T-cell (primary cell): ENCODE data around the gene ZBTB11. TPM values are rescaled to one million over a fixed set of nuclear protein-coding genes. Genes with fewer than 3 reads are reported as not detected.

Source experiments
- ATAC-seq, 4 experiments: fragments of 200-7000 bp in 3 of 4; fragments of 150-1000 bp in 1 of 4; cut with Tn5 transposase; replicated peaks in 1 of 4; 1 replicate in 3 of 4; 2 replicates in 1 of 4; pipeline ENCODE4 v1.10.0; 2021; ENCODE audit warnings: moderate library complexity in 3 of 4, mild to moderate bottlenecking in 2 of 4, moderate number of reproducible peaks in 1 of 4
- CTCF ChIA-PET, 2 donors: fragments of 300-600 bp; sonication (Branson Sonifier 250); formaldehyde crosslinking; loops; one replicate each; lab custom pipeline; 2022; ENCODE audit warnings: antibody characterized with exemption in 2 of 2; lab: Charles Lee
- POLR2A ChIA-PET, 2 donors: fragments of 300-600 bp; sonication (Branson Sonifier 250); formaldehyde crosslinking; loops; one replicate each; lab custom pipeline; 2022; ENCODE audit warnings: antibody characterized with exemption in 2 of 2; lab: Charles Lee
- DNase-seq, 35 experiments: peaks; one replicate each; pipeline versions ENCODE4 v3.0.0 to v3.0.0-alpha.2; 2013 to 2023
- H3K27ac ChIP-seq: one replicate; pipeline ENCODE4 v1.5.1; 2013; ENCODE audit warnings: low read length
- H3K27me3 ChIP-seq, 2 experiments: replicated peaks in 1 of 2; 1 replicate in 1 of 2; 2 replicates in 1 of 2; pipeline versions ENCODE4 v1.6.1 to v1.7.0; 2013; ENCODE audit warnings: low read length in 1 of 2, mixed read lengths in 1 of 2; ENCODE audit not compliant: control insufficient read depth in 2 of 2, insufficient read depth in 2 of 2; ENCODE audit errors: extremely low read depth in 1 of 2
- H3K36me3 ChIP-seq, 2 donors: 1 replicate in 1 of 2; 2 replicates in 1 of 2; pipeline versions ENCODE4 v1.6.1 to v1.7.0; 2013; ENCODE audit warnings: low read length in 1 of 2; ENCODE audit not compliant: control insufficient read depth in 2 of 2, insufficient read depth in 1 of 2; ENCODE audit errors: extremely low read depth in 1 of 2
- H3K4me1 ChIP-seq, 2 experiments: 1 replicate in 1 of 2; 2 replicates in 1 of 2; pipeline versions ENCODE4 v1.6.1 to v1.7.0; 2013; ENCODE audit warnings: low read length in 2 of 2, mixed read lengths in 1 of 2; ENCODE audit not compliant: insufficient read depth in 2 of 2, control insufficient read depth in 1 of 2; ENCODE audit errors: extremely low read depth in 1 of 2
- H3K4me3 ChIP-seq, 2 donors: 1 replicate in 1 of 2; 2 replicates in 1 of 2; pipeline versions ENCODE4 v1.5.1 to v1.7.0; 2013; ENCODE audit warnings: mild to moderate bottlenecking in 2 of 2, low read length in 1 of 2, moderate library complexity in 1 of 2; ENCODE audit not compliant: control insufficient read depth in 1 of 2; ENCODE audit errors: extremely low read depth in 1 of 2
- H3K9me3 ChIP-seq: 2 replicates; pipeline ENCODE4 v1.7.0; 2013
- H3K27ac Mint-ChIP-seq, 2 donors: one replicate each; pipeline ENCODE4 v1.8.0; 2020 to 2021; ENCODE audit warnings: mild to moderate bottlenecking in 2 of 2, mixed read lengths in 2 of 2
- H3K27me3 Mint-ChIP-seq, 2 donors: one replicate each; pipeline ENCODE4 v1.8.0; 2021 to 2022; ENCODE audit warnings: mixed read lengths in 2 of 2
- H3K36me3 Mint-ChIP-seq: one replicate; pipeline ENCODE4 v1.8.0; 2021; ENCODE audit warnings: mixed read lengths
- H3K4me1 Mint-ChIP-seq, 3 donors: one replicate each; pipeline ENCODE4 v1.8.0; 2020 to 2022; ENCODE audit warnings: mixed read lengths in 3 of 3, mild to moderate bottlenecking in 1 of 3
- H3K4me3 Mint-ChIP-seq, 3 donors: one replicate each; pipeline ENCODE4 v1.8.0; 2020 to 2022; ENCODE audit warnings: mild to moderate bottlenecking in 3 of 3, mixed read lengths in 3 of 3, moderate library complexity in 3 of 3
- H3K9me3 Mint-ChIP-seq, 3 donors: one replicate each; pipeline ENCODE4 v1.8.0; 2020 to 2022; ENCODE audit warnings: mixed read lengths in 3 of 3
- WGBS: methylation state at CpG from one replicate; pipeline ENCODE4 v1.1.5; 2013; ENCODE audit warnings: missing lambda C conversion rate; ENCODE audit not compliant: insufficient coverage; 5-methylcytosine and 5-hydroxymethylcytosine counted together
- total RNA-seq, 35 experiments: library from RNA in 6 of 35; stranded (reverse) in 6 of 35; fragments of 120-200 nt in 1 of 35; gene quantifications; one replicate each; pipeline versions ENCODE4 v1.2.1 to v1.2.4 and lab custom pipeline; 2013 to 2026

ZBTB11 gene
- total RNA-seq, 5 donors from 2014 or later (not counting 1 experiment from before 2014, with no cell fraction given) = 38.7 to 61.4 (median 45.6) TPM

DNA sequence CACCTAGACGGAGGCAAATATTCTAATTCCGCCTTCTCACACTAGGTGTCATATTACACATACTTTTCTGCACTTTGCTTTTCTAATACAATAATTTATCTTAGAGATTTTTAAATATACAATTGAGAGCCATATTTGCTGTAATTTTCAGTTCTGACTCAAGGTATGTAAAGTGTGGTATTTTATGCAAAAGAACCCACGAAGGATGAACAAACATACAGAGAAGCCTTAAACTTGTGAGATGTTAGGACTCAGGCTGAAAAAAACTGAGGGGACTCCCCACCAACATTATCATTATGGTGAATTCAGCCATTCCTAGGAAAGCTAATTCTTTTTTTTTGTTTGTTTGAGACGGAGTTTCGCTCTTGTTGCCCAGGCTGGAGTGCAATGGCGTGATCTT, 9.6 kb downstream of the ZBTB11 start:
- Mint-ChIP-seq H3K36me3 (peaks cover 51% of the 10 kb centered on the region), H3K27ac (no peak overlapping the region), H3K4me1 (peaks cover 10 to 20% (median 13%) of the 10 kb centered on the region in 3 donors), H3K9me3 (no peaks in the 10 kb centered on the region), H3K4me3 (no peak overlapping the region), H3K27me3 (no peaks in the 10 kb centered on the region)
- Histone ChIP-seq H3K36me3 (peaks cover 8 to 79% of the 10 kb centered on the region in 2 donors), H3K27ac (no peak overlapping the region), H3K4me3 (no peak overlapping the region), H3K9me3 (no peaks in the 10 kb centered on the region), H3K27me3 (no peaks in the 10 kb centered on the region), H3K4me1 (no peaks in the 10 kb centered on the region)
- POLR2A ChIA-PET = interaction anchor here (0.6 to 0.7 kb wide), 4 partner anchors 19 to 727 kb away, joined by 3 read pairs; partner anchors contain the start of gene RPL24 (in 1 of the 2)
- CTCF ChIA-PET = no interaction called here
- WGBS = no CpG with 5 or more reads among the region's 6 CpGs
- no peak for ATAC-seq
- DNase-seq = no peak

DNA sequence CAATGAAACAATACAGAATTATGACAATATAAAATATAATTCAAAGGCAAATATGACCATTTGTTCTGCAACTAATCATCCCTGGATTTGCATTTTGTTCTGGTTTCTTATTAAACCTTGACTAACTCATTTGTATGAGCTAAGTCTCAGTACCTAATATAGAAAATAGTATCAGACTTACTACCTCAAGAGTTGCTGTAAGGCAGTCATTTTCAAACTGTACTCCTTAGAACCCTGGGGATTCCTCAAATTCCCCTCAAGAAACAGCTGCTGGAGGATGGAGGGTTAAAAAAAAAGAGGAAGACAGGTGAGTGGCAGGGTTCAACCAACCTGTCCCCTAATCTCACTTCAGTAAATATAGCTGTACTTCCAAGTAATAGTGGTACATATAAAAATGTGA, 11.1 kb downstream of the ZBTB11 start:
- Mint-ChIP-seq H3K36me3 (peaks cover 47% of the 10 kb centered on the region), H3K27me3 (no peaks in the 10 kb centered on the region), H3K9me3 (no peaks in the 10 kb centered on the region), H3K4me3 (no peak overlapping the region), H3K27ac (no peak overlapping the region), H3K4me1 (peaks cover 2 to 8% (median 3%) of the 10 kb centered on the region in 3 donors)
- ATAC-seq (no peak), DNase-seq (no peak)
- no peak overlapping the region for H3K27ac ChIP-seq
- H3K4me1 ChIP-seq = no peaks in the 10 kb centered on the region
- no peaks in the 10 kb centered on the region for H3K27me3 ChIP-seq
- no peak overlapping the region for H3K4me3 ChIP-seq
- CTCF ChIA-PET = no interaction called here
- POLR2A ChIA-PET = interaction anchor here (0.6 to 1.6 kb wide), 5 partner anchors 9 to 1053 kb away, joined by 3 to 8 read pairs (median 4); no protein-coding TSS in a partner anchor
- H3K36me3 ChIP-seq = peaks cover 8 to 82% of the 10 kb centered on the region in 2 donors
- H3K9me3 ChIP-seq = no peaks in the 10 kb centered on the region

DNA sequence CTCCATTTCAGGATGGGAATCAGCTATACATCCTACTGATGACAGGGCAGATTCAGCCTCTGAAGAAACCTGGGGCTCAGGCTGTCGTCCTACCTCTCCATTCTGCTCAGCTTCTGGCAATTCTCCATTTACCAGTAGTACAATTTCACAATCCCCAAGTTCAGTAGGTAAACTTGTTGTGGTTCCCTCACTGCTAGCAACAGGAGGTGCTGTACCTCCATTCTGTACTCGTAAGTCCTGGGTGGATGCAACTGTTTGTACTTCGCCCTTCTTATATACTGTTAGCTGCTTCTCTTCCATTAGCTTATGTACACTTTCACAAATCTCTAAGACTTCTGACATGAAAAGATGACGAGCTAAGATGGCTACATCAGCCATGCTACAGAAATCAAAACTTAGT, 11.6 kb downstream of the ZBTB11 start:
- CTCF ChIA-PET = interaction anchor here in 1 of 2 donors (0.5 kb wide), 1 partner anchor 18 kb away, joined by 3 read pairs; no protein-coding TSS in a partner anchor
- POLR2A ChIA-PET = interaction anchor here (0.6 to 1.6 kb wide), 4 partner anchors 9 to 151 kb away, joined by 3 to 5 read pairs (median 4); no protein-coding TSS in a partner anchor
- H3K36me3 ChIP-seq = peaks cover 8 to 82% of the 10 kb centered on the region in 2 donors
- Mint-ChIP-seq H3K4me3 (no peak overlapping the region), H3K4me1 (peaks cover 1 to 8% (median 2%) of the 10 kb centered on the region in 3 donors), H3K27me3 (no peaks in the 10 kb centered on the region), H3K36me3 (peaks cover 50% of the 10 kb centered on the region), H3K27ac (peak overlapping the region in 1 of 2 donors; percentile 52), H3K9me3 (no peaks in the 10 kb centered on the region)
- no peak for ATAC-seq
- no peaks in the 10 kb centered on the region for H3K4me1 ChIP-seq
- H3K27me3 ChIP-seq = no peaks in the 10 kb centered on the region
- DNase-seq = no peak
- H3K27ac ChIP-seq = no peak overlapping the region
- no peak overlapping the region for H3K4me3 ChIP-seq
- 100% methylated on average over 2 of the region's 4 CpGs for WGBS
- no peaks in the 10 kb centered on the region for H3K9me3 ChIP-seq

DNA sequence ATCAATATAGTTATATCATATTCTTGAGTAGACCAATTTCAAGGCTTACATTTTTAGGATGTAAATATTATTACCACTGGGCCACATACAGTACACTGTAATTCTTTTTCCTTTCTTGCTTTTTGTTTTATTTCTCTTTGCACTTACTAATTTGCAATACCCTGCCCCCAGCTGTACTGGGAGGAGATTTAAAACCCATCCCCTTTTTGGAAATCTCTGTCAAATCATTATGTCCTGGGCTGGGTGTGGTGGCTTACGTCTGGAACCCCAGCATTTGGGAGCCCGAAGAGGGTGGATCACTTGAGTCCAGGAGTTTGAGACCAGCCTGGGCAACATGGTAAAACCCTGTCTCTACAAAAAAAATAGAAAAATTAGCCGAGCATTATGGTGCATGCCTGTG, 16.2 kb downstream of the ZBTB11 start:
- H3K9me3 Mint-ChIP-seq = no peaks in the 10 kb centered on the region
- H3K4me3 ChIP-seq = no peak overlapping the region
- 100% methylated on average over 2 of the region's 3 CpGs for WGBS
- no peaks in the 10 kb centered on the region for H3K27me3 ChIP-seq
- H3K27ac ChIP-seq = no peak overlapping the region
- CTCF ChIA-PET = no interaction called here
- peaks cover 17 to 79% of the 10 kb centered on the region in 2 donors for H3K36me3 ChIP-seq
- peaks cover 0 to 8% (median 0%) of the 10 kb centered on the region in 3 donors for H3K4me1 Mint-ChIP-seq
- no peak overlapping the region for H3K4me3 Mint-ChIP-seq
- H3K27ac Mint-ChIP-seq = no peak overlapping the region
- DNase-seq (no peak), ATAC-seq (no peak)
- no peaks in the 10 kb centered on the region for H3K27me3 Mint-ChIP-seq
- POLR2A ChIA-PET = interaction anchor here in 1 of 2 donors (0.5 kb wide), 1 partner anchor 23 kb away, joined by 3 read pairs; no protein-coding TSS in a partner anchor
- H3K4me1 ChIP-seq = no peaks in the 10 kb centered on the region
- H3K36me3 Mint-ChIP-seq = peaks cover 62% of the 10 kb centered on the region
- no peaks in the 10 kb centered on the region for H3K9me3 ChIP-seq

DNA sequence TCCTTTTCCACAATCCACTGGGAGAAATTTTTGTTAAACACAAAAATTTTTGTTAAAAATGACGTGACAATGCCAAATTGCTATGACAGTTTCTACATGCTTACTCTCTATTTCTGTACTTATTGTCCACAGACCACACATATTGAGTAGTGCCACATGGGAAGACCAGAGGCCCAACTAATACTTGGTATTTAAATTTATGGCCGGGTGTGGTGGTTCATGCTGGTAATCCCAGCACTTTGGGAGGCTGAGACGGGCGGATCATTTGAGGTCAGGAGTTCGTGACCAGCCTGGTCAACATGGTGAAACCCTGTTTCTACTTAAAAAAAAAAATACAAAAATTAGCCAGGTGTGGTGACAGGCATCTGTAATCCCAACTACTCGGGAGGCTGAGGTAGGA, 20.3 kb downstream of the ZBTB11 start:
- CTCF ChIA-PET = no interaction called here
- Mint-ChIP-seq H3K27me3 (no peaks in the 10 kb centered on the region), H3K27ac (no peak overlapping the region), H3K4me1 (peaks cover 0 to 2% (median 0%) of the 10 kb centered on the region in 3 donors), H3K36me3 (peaks cover 69% of the 10 kb centered on the region), H3K9me3 (no peaks in the 10 kb centered on the region), H3K4me3 (no peak overlapping the region)
- Histone ChIP-seq H3K4me1 (no peaks in the 10 kb centered on the region), H3K9me3 (no peaks in the 10 kb centered on the region), H3K27ac (no peak overlapping the region), H3K4me3 (no peak overlapping the region), H3K27me3 (no peaks in the 10 kb centered on the region), H3K36me3 (peaks cover 13 to 81% of the 10 kb centered on the region in 2 donors)
- no peak for ATAC-seq
- WGBS = 100% methylated on average over 4 of the region's 6 CpGs
- DNase-seq = no peak
- POLR2A ChIA-PET = no interaction called here

DNA sequence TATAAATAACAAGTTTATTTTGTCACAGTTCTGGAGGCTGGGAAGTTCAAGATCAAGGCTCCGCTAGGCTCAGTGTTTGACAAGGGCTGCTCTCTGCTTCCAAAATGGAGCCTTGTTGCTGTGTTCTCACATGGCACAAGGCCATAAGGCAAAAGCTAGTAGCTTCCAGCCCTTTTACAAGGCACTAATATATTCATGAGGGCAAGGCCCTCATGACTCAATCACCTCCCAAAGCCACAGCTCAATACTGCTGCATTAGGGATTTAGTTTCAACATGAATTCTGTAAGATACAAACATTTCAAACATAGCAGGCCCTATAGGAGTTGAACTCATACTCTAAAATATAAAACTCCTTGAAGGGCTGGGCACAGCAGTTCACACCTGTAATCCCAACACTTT, 30.2 kb downstream of the ZBTB11 start:
- Histone ChIP-seq H3K4me1 (peaks cover 2 to 22% of the 10 kb centered on the region in 2 experiments), H3K36me3 (peaks cover 5 to 24% of the 10 kb centered on the region in 2 donors), H3K4me3 (no peak overlapping the region), H3K27ac (no peak overlapping the region), H3K9me3 (no peaks in the 10 kb centered on the region), H3K27me3 (no peaks in the 10 kb centered on the region)
- Mint-ChIP-seq H3K9me3 (no peaks in the 10 kb centered on the region), H3K36me3 (peaks cover 32% of the 10 kb centered on the region), H3K4me1 (peaks cover 27 to 34% (median 29%) of the 10 kb centered on the region in 3 donors), H3K27ac (no peak overlapping the region), H3K4me3 (no peak overlapping the region), H3K27me3 (no peaks in the 10 kb centered on the region)
- DNase-seq = no peak
- ChIA-PET POLR2A (no interaction called here), CTCF (interaction anchor here in 1 of 2 donors (0.7 kb wide), 1 partner anchor 228 kb away, joined by 5 read pairs; no protein-coding TSS in a partner anchor)
- 100% methylated on average over 1 of the region's 1 CpG for WGBS
- ATAC-seq = no peak
